ENCODE data around the gene MUCL3. TPM values are rescaled to one million over a fixed set of nuclear protein-coding genes. Genes with fewer than 3 reads are reported as not detected.
"Not testable (repeated sequence)": the region's sequence is repeated elsewhere in the genome, so short reads cannot be mapped to it uniquely, and the experiment has no call there.

The MUCL3 gene
- total RNA-seq, 1 donor from 2014 or later: under 0.01 TPM

DNA sequence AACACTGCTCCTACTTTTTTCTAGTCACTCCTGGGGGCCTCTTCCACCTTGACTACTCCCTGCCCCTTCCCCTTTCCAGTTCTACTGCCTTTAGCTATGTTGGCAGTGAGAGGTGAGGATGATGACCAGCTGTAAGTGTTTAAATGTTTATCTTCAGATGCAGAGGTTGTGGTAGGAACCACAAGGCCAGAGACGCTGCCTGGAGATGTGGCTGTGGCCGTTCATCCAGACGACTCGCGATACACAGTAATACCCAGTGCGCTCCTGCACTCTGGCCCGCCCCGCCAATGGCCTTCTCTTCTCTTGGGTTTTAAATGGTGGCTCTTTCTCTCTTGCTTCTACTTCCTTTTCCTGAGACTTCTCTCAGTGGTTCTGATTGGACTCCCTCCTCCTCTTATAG, 22.1 kb upstream of the MUCL3 start:
- DNase-seq (ENCODE audit: low read depth): no peak

DNA sequence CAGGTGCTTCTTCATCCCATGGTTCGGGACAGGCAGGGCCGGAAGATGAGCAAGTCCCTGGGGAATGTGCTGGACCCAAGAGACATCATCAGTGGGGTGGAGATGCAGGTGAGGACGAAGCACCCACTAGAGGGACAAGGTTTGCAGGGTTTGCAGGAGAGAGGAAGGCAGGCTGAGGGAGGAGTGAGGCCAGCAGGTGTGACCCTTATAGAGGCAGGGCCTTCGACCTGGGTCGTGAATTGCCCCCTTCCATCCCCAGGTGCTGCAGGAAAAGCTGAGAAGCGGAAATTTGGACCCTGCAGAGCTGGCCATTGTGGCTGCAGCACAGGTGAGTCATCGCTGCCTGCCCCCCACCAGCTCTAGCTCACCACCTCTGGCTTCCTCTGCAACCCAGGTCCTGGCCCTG, 18.3 kb upstream of the MUCL3 start:
- no peak overlapping the region for H3K4me3 ChIP-seq (ENCODE audit: low read depth, low read length)
- DNase-seq (ENCODE audit: low read depth): peak; percentile 52
- no peak for FAIRE-seq
- peaks cover 32% of the 10 kb centered on the region for H3K36me3 ChIP-seq (ENCODE audit: control insufficient read depth, insufficient read depth, low read length)
- no peak for TF ChIP-seq CTCF (IDR thresholded peaks at IDR 0.05; ENCODE audit: insufficient read depth, low read length, severe bottlenecking)
- H3K27me3 ChIP-seq (ENCODE audit: control insufficient read depth, insufficient read depth, low read length): no peaks in the 10 kb centered on the region

More for the DNA sequence above, 22.1 kb upstream of the MUCL3 start:
- TF ChIP-seq CTCF (IDR thresholded peaks at IDR 0.05; ENCODE audit: insufficient read depth, low read length, severe bottlenecking): no peak
- no peak for FAIRE-seq
- Histone ChIP-seq H3K4me3 (ENCODE audit: low read depth, low read length) (no peak overlapping the region), H3K27me3 (ENCODE audit: control insufficient read depth, insufficient read depth, low read length) (no peaks in the 10 kb centered on the region), H3K36me3 (ENCODE audit: control insufficient read depth, insufficient read depth, low read length) (peaks cover 22% of the 10 kb centered on the region)

DNA sequence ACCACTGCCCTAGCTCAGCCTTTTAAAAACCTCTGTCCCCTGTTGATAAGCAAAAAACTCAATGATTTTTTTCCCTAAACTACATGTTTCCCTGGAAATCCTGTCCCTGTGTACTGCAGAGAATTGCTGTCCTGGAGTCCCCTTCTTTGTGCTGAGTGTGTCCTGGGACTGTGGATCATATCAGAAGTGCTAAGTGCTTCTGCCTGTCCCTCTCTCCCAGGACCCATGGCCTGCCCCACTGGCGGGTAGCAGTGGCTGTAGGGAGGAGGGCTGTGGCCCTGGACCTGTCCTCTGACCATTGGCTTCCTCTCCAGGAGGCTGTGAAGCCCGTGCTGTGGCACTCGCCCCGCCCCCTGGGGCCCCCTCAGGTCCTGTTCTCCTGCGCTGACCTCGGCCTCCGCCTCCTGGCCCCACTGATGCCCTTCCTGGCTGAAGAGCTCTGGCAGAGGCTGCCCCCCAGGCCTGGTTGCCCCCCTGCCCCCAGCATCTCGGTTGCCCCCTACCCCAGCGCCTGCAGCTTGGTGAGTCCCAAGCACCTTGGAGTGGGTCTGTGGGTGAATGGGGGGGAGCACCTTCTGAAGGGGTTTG, 16.6 kb upstream of the MUCL3 start:
- H3K36me3 ChIP-seq (ENCODE audit: control insufficient read depth, insufficient read depth, low read length): peaks cover 29% of the 10 kb centered on the region
- not testable (repeated sequence) for DNase-seq (ENCODE audit: low read depth); H3K4me3 ChIP-seq (ENCODE audit: low read depth, low read length); H3K27me3 ChIP-seq (ENCODE audit: control insufficient read depth, insufficient read depth, low read length); FAIRE-seq

- Histone ChIP-seq H3K4me3 (ENCODE audit: low read depth, low read length) (no peak overlapping the region), H3K27me3 (ENCODE audit: control insufficient read depth, insufficient read depth, low read length) (no peaks in the 10 kb centered on the region), H3K36me3 (ENCODE audit: control insufficient read depth, insufficient read depth, low read length) (peaks cover 19% of the 10 kb centered on the region)
- DNase-seq (ENCODE audit: low read depth): peak; percentile 45
- TF ChIP-seq CTCF (IDR thresholded peaks at IDR 0.05; ENCODE audit: insufficient read depth, low read length, severe bottlenecking): no peak
- no peak for FAIRE-seq
These were observed 14.1 kb upstream of the MUCL3 start for GRCh38 chr6:30926644-30927043.

DNA sequence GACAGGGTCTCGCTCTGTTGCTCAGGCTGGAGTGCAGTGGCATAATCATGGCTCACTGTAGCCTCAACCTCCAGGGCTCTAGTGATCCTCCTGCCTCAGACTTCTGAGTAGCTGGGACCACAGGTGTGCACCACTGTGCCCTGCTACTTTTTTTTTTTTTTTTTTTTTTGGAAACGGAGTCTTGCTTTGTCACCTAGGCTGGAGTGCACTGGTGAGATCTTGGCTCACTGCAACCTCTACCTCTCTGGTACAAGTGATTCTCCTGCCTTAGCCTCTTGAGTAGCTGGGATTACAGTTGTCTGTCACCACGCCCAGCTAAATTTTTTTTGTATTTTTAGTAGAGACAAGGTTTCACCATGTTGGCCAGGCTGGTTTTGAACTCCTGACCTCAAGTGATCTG, 13.7 kb upstream of the MUCL3 start:
- FAIRE-seq; DNase-seq (ENCODE audit: low read depth); H3K4me3 ChIP-seq (ENCODE audit: low read depth, low read length); H3K27me3 ChIP-seq (ENCODE audit: control insufficient read depth, insufficient read depth, low read length): not testable (repeated sequence)
- H3K36me3 ChIP-seq (ENCODE audit: control insufficient read depth, insufficient read depth, low read length): peaks cover 19% of the 10 kb centered on the region

DNA sequence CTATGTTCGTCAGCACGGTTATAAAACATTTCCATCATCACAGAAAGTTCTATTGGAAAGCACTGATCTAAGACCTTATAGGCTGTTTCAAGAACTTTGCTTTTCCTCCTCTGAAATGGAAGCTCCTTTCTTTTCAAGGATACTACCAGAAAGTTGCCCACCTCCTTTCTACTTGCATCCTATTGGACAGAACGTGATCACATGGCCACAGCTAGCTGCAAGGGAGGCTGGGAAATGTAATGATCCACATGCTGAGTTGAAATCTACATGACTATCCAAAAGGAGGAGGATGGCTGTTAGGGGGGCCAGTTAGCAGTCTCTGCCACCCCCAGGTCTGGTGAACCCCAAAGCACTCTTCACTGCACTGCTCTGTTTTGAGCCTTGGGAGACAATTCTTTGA, 12.1 kb upstream of the MUCL3 start:
- peaks cover 11% of the 10 kb centered on the region for H3K36me3 ChIP-seq (ENCODE audit: control insufficient read depth, insufficient read depth, low read length)
- no peak for TF ChIP-seq CTCF (IDR thresholded peaks at IDR 0.05; ENCODE audit: insufficient read depth, low read length, severe bottlenecking)
- DNase-seq (ENCODE audit: low read depth) (no peak), FAIRE-seq (no peak)
- H3K27me3 ChIP-seq (ENCODE audit: control insufficient read depth, insufficient read depth, low read length): no peaks in the 10 kb centered on the region
- no peak overlapping the region for H3K4me3 ChIP-seq (ENCODE audit: low read depth, low read length)

- Histone ChIP-seq H3K4me3 (ENCODE audit: low read depth, low read length) (no peak overlapping the region), H3K27me3 (ENCODE audit: control insufficient read depth, insufficient read depth, low read length) (no peaks in the 10 kb centered on the region), H3K36me3 (ENCODE audit: control insufficient read depth, insufficient read depth, low read length) (peaks cover 6% of the 10 kb centered on the region)
- FAIRE-seq (no peak), DNase-seq (ENCODE audit: low read depth) (no peak)
- no peak for TF ChIP-seq CTCF (IDR thresholded peaks at IDR 0.05; ENCODE audit: insufficient read depth, low read length, severe bottlenecking)
These were observed 10.3 kb upstream of the MUCL3 start for GRCh38 chr6:30930506-30930905.
